Keratinocyte (primary cell): ENCODE results near the gene SEZ6L2. TPM values are rescaled to one million over a fixed set of nuclear protein-coding genes. Genes with fewer than 3 reads are reported as not detected.

Experiments
- DNase-seq: peaks from one replicate; pipeline ENCODE4 v3.0.0-alpha.2; 2011; ENCODE audit warnings: low read depth, missing footprints, low spot score
- FAIRE-seq: peaks from 2 replicates; lab custom pipeline; 2011; peaks lifted over from hg19 to GRCh38; lab: Jason Lieb, UNC
- H2AFZ ChIP-seq: 2 replicates; pipeline ENCODE4 v1.6.0; 2012; ENCODE audit warnings: low read length, control low read depth, inconsistent platforms; ENCODE audit not compliant: control insufficient read depth
- H3K27ac ChIP-seq: 2 replicates; pipeline ENCODE4 v1.5.1; 2011; ENCODE audit warnings: low read length; ENCODE audit not compliant: control insufficient read depth, insufficient read depth
- H3K27me3 ChIP-seq: 3 replicates; pipeline ENCODE4 v1.6.0; 2011; ENCODE audit warnings: low read length; ENCODE audit not compliant: control insufficient read depth, insufficient read depth; ENCODE audit errors: extremely low read depth
- H3K36me3 ChIP-seq, 2 experiments: 2 replicates in 1 of 2; 3 replicates in 1 of 2; pipeline ENCODE4 v1.5.1; 2011; ENCODE audit warnings: low read length in 2 of 2, mild to moderate bottlenecking in 1 of 2; ENCODE audit not compliant: control insufficient read depth in 2 of 2, insufficient read depth in 2 of 2; ENCODE audit errors: extremely low read depth in 1 of 2
- H3K4me1 ChIP-seq: 3 replicates; pipeline ENCODE4 v1.5.1; 2011; ENCODE audit warnings: low read length; ENCODE audit not compliant: control insufficient read depth, insufficient read depth; ENCODE audit errors: extremely low read depth
- H3K4me2 ChIP-seq: 3 replicates; pipeline ENCODE4 v1.6.0; 2011; ENCODE audit warnings: low read depth, low read length; ENCODE audit not compliant: control insufficient read depth, insufficient read depth; ENCODE audit errors: extremely low read depth
- H3K4me3 ChIP-seq, 3 experiments: fragments of 200-600 bp in 1 of 3; sonication (generic) in 1 of 3; 2 replicates in 2 of 3; 3 replicates in 1 of 3; pipeline ENCODE4 v1.5.1; 2011 to 2016; ENCODE audit warnings: low read length in 3 of 3, mild to moderate bottlenecking in 3 of 3, control low read depth in 2 of 3, inconsistent platforms in 1 of 3, low read depth in 1 of 3, mixed read lengths in 1 of 3, mixed run types in 1 of 3, moderate library complexity in 1 of 3; ENCODE audit not compliant: control insufficient read depth in 2 of 3, insufficient read depth in 2 of 3; ENCODE audit errors: extremely low read depth in 1 of 3
- H3K79me2 ChIP-seq: 2 replicates; pipeline ENCODE4 v1.6.0; 2012; ENCODE audit warnings: low read length; ENCODE audit not compliant: control insufficient read depth, insufficient read depth
- H3K9ac ChIP-seq: 3 replicates; pipeline ENCODE4 v1.6.0; 2011; ENCODE audit warnings: low read length; ENCODE audit not compliant: control insufficient read depth, insufficient read depth; ENCODE audit errors: extremely low read depth
- H3K9me1 ChIP-seq: 3 replicates; pipeline ENCODE4 v1.6.0; 2011; ENCODE audit warnings: low read length; ENCODE audit not compliant: control insufficient read depth, insufficient read depth; ENCODE audit errors: extremely low read depth
- H3K9me3 ChIP-seq: 2 replicates; pipeline ENCODE4 v1.5.1; 2012; ENCODE audit warnings: low read depth, low read length; ENCODE audit not compliant: control insufficient read depth
- H4K20me1 ChIP-seq: 3 replicates; pipeline ENCODE4 v1.6.0; 2011; ENCODE audit warnings: low read length; ENCODE audit not compliant: control insufficient read depth, insufficient read depth; ENCODE audit errors: extremely low read depth
- CTCF ChIP-seq, 3 experiments: IDR thresholded peaks in 1 of 3; conservative IDR thresholded peaks in 1 of 3; optimal IDR thresholded peaks in 1 of 3; 2 replicates in 2 of 3; 3 replicates in 1 of 3; pipeline versions ENCODE3 to v1.5.1; 2011; ENCODE audit warnings: low read length in 3 of 3, mild to moderate bottlenecking in 3 of 3, moderate library complexity in 2 of 3, control low read depth in 1 of 3, inconsistent platforms in 1 of 3; ENCODE audit not compliant: insufficient read depth in 2 of 3; ENCODE audit errors: extremely low read depth in 1 of 3
- EZH2 ChIP-seq: IDR thresholded peaks from one replicate; pipeline ENCODE4 v1.6.1; 2012; ENCODE audit warnings: inconsistent platforms, mild to moderate bottlenecking, low read length, moderate library complexity
- dilution Hi-C: fragments of 300-500 bp; cut with MboI; formaldehyde crosslinking; loops from one replicate; pipeline ENCODE4 v1.7.0; 2020; ENCODE audit warnings: low sequenced_read_pairs; ENCODE audit not compliant: extremely low pct_ligation_motif_present
- polyA plus RNA-seq, 5 experiments: library from polyadenylated mRNA; depleted of rRNA in 3 of 5; stranded (reverse) in 3 of 5; stranded (forward) in 1 of 5; unstranded in 1 of 5; fragments of >200 nt; gene quantifications; 1 replicate in 1 of 5; 2 replicates in 3 of 5; 3 replicates in 1 of 5; pipeline versions ENCODE4 v1.2.1 to v1.2.3, GENCODE V29; 2011 to 2012; ENCODE audit warnings: missing spikeins in 2 of 5, low read depth in 1 of 5, low replicate concordance in 1 of 5

Gene SEZ6L2
- polyA plus RNA-seq, 1 donor (not counting 4 experiments of a cell fraction or from before 2014, with no cell fraction given): 0.68 TPM

- no peak for FAIRE-seq
- no peak overlapping the region for H3K27ac ChIP-seq
- H2AFZ ChIP-seq: no peak overlapping the region
- H3K9me3 ChIP-seq: no peaks in the 10 kb centered on the region
- H3K9ac ChIP-seq: no peak overlapping the region
- DNase-seq: no peak
- no peak overlapping the region for H3K4me2 ChIP-seq
- H3K9me1 ChIP-seq: peaks cover 1% of the 10 kb centered on the region
- no peaks in the 10 kb centered on the region for H3K4me1 ChIP-seq
- TF ChIP-seq EZH2 (no peak), CTCF (optimal IDR thresholded peaks at IDR 0.05 in 1 of 3, IDR thresholded peaks at IDR 0.05 in 1 of 3, conservative IDR thresholded peaks at IDR 0.05 in 1 of 3; ENCODE audit: extremely low read depth in 1 of 3, insufficient read depth in 2 of 3, low read length in 3 of 3) (no peak)
- dilution Hi-C loops: no loop called here
- H3K27me3 ChIP-seq: no peaks in the 10 kb centered on the region
- no peaks in the 10 kb centered on the region for H3K79me2 ChIP-seq
- no peaks in the 10 kb centered on the region for H4K20me1 ChIP-seq
- no peak overlapping the region for H3K4me3 ChIP-seq
- H3K36me3 ChIP-seq: peaks cover 2 to 4% of the 10 kb centered on the region in 2 experiments
Measured at GRCh38 chr16:29852654-29853053, 46.7 kb downstream of the SEZ6L2 start.

GRCh38 chr16:29850998-29851397 lies 48.4 kb downstream of the SEZ6L2 start:
- FAIRE-seq: no peak
- no peaks in the 10 kb centered on the region for H3K4me1 ChIP-seq

More at GRCh38 chr16:29850998-29851397, 48.4 kb downstream of the SEZ6L2 start:
- Histone ChIP-seq H3K27me3 (no peaks in the 10 kb centered on the region), H3K4me2 (no peak overlapping the region), H4K20me1 (no peaks in the 10 kb centered on the region), H2AFZ (no peak overlapping the region), H3K4me3 (no peak overlapping the region), H3K36me3 (peaks cover 12 to 15% of the 10 kb centered on the region in 2 experiments), H3K9me1 (no peaks in the 10 kb centered on the region), H3K9ac (no peak overlapping the region), H3K27ac (no peak overlapping the region), H3K9me3 (no peaks in the 10 kb centered on the region), H3K79me2 (no peaks in the 10 kb centered on the region)
- no peak for DNase-seq
- dilution Hi-C loops: no loop called here
- no peak for TF ChIP-seq EZH2
- no peak for TF ChIP-seq CTCF (optimal IDR thresholded peaks at IDR 0.05 in 1 of 3, IDR thresholded peaks at IDR 0.05 in 1 of 3, conservative IDR thresholded peaks at IDR 0.05 in 1 of 3; ENCODE audit: extremely low read depth in 1 of 3, insufficient read depth in 2 of 3, low read length in 3 of 3)
